Measurements from ENCODE around the gene DNAJB6.

DNA sequence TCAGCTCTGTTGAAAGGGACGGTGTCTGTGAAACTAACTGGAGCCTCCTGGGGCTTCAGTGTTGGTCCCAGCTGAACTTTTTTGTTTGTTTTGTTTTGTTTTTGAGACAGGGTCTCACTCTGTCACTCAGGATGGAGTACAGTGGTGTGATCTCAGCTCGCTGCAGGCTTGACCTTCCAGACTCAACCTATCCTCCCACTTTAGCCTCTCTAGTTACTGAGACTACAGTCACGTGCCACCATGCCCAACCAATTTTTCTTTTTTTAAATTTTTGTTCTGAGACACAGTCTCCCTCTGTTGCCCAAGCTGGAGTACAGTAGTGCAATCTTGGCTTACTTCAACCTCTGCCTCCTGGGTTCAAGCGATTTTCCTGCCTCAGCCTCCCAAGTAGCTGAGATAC, 13.4 kb upstream of the DNAJB6 start:
- TF ChIP-seq, protein P1, sequence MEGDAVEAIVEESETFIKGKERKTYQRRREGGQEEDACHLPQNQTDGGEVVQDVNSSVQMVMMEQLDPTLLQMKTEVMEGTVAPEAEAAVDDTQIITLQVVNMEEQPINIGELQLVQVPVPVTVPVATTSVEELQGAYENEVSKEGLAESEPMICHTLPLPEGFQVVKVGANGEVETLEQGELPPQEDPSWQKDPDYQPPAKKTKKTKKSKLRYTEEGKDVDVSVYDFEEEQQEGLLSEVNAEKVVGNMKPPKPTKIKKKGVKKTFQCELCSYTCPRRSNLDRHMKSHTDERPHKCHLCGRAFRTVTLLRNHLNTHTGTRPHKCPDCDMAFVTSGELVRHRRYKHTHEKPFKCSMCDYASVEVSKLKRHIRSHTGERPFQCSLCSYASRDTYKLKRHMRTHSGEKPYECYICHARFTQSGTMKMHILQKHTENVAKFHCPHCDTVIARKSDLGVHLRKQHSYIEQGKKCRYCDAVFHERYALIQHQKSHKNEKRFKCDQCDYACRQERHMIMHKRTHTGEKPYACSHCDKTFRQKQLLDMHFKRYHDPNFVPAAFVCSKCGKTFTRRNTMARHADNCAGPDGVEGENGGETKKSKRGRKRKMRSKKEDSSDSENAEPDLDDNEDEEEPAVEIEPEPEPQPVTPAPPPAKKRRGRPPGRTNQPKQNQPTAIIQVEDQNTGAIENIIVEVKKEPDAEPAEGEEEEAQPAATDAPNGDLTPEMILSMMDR (IDR thresholded peaks at IDR 0.05) = no peak
- no peak for TF ChIP-seq POLR2A (IDR thresholded peaks at IDR 0.05)
- TF ChIP-seq EP300 (IDR thresholded peaks at IDR 0.05) = no peak
- TF ChIP-seq POLR2AphosphoS5 (IDR thresholded peaks at IDR 0.05) = no peak

All from stomach (tissue), 4 donors.